LNCaP clone FGC (cell line): ENCODE results near the gene INTS14.

Experiments used
- DNase-seq: peaks from one replicate; pipeline ENCODE4 v3.0.0-alpha.2; 2011; ENCODE audit warnings: low read depth
- H3K4me3 ChIP-seq: 2 replicates; pipeline ENCODE4 v1.5.1; 2011; ENCODE audit warnings: mild to moderate bottlenecking, low read depth, low read length, control low read depth
- TF ChIP-seq, protein P1 (sequence below): IDR thresholded peaks from 2 replicates; pipeline ENCODE4 v1.5.1; 2012; ENCODE audit warnings: mild to moderate bottlenecking; ENCODE audit not compliant: control insufficient read depth, insufficient read depth; ENCODE audit errors: extremely low read depth

The INTS14 gene

DNA sequence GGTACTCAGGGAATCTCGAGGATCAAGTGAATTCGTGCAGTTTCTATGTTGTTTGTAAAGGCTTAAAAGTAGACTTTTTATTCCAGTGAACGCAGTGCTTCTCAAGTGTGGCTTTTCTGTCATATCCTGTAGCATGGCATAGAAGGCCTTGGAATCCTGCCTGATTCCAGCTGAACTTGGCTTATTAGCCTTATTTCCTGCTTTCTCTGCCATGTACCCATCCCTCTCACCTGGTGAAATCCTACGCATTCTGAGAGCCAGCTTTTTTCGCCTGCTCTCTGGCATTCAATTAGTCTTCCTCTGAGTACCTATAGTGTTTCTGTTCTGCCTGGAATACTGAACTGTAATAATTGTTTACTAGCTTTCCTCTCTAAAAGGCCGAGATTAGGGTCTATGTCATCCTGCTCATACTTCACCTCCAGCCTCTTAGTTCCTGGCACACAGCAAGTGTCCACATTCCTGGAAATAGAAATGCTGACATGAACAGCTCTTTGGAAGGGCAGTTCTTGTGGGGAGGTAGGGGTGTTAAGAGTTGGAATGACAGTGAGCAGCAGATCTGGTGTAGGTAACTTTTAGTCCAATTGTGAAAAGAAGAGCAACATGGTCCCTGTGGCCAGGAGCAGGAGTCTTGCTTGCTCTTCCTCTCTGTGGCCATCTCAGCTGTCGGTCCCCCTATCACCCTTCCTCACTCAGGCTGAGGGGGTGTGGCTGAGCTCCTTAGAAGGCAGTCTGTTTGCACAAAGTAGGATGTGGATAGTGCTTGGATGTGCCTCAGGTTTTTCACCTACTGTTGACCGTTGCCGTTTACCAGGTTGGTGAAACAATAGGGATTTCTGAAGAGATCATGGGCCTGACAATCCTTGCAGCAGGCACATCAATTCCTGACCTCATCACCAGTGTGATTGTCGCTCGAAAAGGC, 41.2 kb upstream of the INTS14 start:
- TF ChIP-seq, protein P1, sequence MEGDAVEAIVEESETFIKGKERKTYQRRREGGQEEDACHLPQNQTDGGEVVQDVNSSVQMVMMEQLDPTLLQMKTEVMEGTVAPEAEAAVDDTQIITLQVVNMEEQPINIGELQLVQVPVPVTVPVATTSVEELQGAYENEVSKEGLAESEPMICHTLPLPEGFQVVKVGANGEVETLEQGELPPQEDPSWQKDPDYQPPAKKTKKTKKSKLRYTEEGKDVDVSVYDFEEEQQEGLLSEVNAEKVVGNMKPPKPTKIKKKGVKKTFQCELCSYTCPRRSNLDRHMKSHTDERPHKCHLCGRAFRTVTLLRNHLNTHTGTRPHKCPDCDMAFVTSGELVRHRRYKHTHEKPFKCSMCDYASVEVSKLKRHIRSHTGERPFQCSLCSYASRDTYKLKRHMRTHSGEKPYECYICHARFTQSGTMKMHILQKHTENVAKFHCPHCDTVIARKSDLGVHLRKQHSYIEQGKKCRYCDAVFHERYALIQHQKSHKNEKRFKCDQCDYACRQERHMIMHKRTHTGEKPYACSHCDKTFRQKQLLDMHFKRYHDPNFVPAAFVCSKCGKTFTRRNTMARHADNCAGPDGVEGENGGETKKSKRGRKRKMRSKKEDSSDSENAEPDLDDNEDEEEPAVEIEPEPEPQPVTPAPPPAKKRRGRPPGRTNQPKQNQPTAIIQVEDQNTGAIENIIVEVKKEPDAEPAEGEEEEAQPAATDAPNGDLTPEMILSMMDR, result no peak
- peak; percentile 54 for DNase-seq
- no peak overlapping the region for H3K4me3 ChIP-seq

DNA sequence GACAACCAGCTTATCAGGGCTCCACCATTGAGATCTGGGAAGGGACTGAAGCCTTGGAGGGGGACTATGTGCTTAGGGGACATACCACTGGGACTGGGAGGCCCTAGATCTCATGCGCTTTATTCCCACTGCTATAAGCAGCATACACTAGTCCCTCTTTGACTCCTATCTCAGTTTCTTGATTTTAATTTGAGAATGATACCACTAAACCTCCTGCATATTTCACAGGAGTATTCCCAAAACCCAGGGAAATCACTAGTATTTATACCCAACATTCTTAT, 40.1 kb upstream of the INTS14 start:
- TF ChIP-seq, protein P1, result no peak
- no peak for DNase-seq
- H3K4me3 ChIP-seq, result no peak overlapping the region

DNA sequence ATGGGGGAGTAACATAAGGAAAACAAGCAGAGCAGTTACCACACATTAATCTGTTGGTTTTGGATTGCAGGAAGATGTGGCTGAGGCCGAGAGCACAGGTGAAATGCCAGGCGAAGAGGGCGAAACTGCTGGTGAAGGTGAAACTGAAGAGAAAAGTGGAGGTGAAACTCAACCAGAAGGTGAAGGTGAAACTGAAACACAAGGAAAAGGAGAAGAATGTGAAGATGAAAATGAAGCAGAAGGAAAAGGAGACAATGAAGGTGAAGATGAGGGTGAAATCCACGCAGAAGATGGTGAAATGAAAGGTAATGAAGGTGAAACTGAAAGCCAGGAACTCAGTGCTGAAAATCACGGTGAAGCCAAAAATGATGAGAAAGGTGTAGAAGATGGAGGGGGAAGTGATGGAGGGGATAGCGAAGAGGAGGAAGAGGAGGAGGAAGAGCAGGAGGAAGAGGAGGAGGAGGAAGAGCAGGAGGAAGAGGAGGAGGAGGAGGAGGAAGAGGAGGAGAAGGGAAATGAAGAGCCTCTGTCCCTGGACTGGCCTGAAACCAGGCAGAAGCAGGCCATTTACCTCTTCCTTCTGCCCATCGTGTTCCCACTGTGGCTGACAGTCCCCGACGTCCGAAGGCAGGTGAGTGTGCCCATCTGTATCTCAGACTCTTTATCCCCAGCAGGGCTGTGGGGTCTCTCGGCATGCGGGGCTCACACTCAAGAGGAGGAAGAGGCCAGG, 39.5 kb upstream of the INTS14 start:
- TF ChIP-seq, protein P1, result no peak

DNA sequence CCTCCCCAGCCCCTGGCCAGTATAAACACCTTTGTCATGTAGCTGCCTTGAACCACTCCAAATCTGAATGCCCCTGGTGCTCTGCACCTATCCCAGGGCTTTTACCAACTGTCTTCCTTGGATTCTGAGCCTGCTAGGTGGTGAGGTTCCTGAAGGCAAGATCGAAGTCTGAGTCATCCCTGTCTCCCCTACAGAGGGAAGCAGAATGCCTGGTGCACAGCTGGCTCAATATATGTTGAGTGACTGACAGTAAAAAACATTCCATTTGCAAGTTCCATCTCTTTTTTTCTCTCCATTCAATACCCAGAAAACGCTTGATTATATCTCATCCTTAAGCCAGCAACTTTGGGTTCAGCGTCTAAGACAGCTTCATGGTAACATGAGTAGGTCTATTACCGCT, 35.6 kb upstream of the INTS14 start:
- no peak overlapping the region for H3K4me3 ChIP-seq
- no peak for DNase-seq
- TF ChIP-seq, protein P1, result no peak

More for the DNA sequence above, 39.5 kb upstream of the INTS14 start:
- DNase-seq, result no peak
- H3K4me3 ChIP-seq, result no peak overlapping the region

DNA sequence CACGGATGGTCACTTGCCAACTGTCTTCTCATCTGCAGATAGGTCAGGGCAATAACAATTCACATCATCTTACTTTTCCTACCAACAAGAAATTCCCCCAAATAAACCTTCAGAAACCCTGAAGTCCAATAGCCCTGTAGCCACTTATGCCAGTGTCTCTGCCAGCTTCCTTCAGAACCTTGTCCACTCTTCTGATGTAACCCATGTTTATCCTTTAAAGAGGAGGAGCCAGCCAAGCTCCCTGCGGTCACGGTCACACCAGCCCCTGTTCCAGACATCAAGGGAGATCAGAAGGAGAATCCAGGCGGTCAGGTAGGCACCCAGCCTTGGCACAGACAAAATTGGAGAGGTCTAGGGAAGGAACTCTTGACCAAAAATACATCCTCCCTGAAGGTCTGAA, 34.5 kb upstream of the INTS14 start:
- TF ChIP-seq, protein P1, result no peak
- no peak for DNase-seq
- H3K4me3 ChIP-seq, result no peak overlapping the region

DNA sequence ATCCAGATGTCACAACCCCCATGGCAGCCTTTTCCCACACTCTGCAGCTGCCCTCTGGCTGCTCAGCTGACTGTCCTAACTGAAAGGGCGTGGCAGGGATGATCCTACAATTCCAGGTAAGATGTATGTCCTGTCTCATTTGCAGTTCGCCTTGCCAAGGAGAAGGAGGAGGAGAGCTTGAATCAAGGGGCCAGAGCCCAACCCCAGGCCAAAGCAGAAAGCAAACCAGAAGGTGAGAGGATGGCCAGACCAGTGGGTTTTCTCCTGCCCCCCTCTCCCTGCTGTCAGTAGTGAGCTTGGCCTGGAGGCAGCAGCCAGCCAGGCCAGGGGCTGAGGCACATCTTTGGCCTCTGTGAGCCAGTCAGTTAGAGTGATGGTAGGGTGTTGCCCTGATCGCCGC, 33.4 kb upstream of the INTS14 start:
- TF ChIP-seq, protein P1, result no peak
- no peak for DNase-seq
- no peak overlapping the region for H3K4me3 ChIP-seq
